GM18505 (cell line): ENCODE measurements around the gene PIP5KL1.

ENCODE experiments used
- ATAC-seq: cut with Tn5 transposase; IDR thresholded peaks from one replicate; pipeline ENCODE4 v1.9.1; 2021; ENCODE audit not compliant: unreplicated experiment
- POLR2A ChIP-seq: IDR thresholded peaks from 4 replicates; pipeline ENCODE4 v1.6.1; 2011; ENCODE audit warnings: borderline replicate concordance; ENCODE audit not compliant: insufficient read depth, insufficient read length; ENCODE audit errors: extremely low read depth

PIP5KL1 gene

DNA sequence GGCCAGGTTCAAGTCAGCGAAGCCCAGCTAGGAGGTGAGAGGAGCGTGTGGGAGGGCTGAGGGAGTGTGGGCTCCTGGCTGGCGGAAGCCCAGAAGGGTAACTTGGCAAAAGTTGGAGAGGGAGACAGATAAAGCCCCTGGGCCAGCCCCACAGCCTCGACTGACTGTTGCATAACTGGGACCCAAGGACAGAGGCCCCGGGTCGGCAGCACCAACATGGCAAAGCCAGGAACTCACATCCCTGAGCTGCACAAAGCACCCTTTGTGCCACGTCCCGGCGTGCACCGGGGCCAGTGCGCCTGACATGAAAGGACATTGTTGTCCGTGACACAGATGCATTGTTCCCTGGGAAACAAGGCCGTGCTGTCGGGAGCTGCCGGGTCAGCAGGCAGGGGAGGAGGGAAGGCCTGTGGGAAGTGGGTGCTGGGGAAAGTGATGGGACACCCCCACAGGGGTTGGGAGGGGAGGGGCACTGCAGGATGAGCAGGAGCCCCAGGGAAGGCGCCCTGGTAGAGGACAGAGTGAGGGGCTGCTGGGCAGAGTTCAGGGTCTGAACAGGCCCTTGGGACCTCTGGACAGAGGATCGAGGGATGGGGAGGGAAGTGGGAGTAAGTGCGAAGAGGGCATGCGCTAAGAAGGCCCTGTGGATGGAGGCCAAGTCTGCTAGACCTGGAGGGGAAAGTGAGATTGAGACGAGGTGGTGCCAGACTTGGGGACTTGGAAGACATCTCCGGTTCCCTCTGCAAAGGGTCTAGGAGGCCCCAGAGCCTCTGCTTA lies 20.1 kb upstream of the PIP5KL1 start:
- no peak for TF ChIP-seq POLR2A
- ATAC-seq, result no peak

- no peak for ATAC-seq
- no peak for TF ChIP-seq POLR2A
Observed at GRCh38 chr9:127949827-127950512, 19.4 kb upstream of the PIP5KL1 start.

DNA sequence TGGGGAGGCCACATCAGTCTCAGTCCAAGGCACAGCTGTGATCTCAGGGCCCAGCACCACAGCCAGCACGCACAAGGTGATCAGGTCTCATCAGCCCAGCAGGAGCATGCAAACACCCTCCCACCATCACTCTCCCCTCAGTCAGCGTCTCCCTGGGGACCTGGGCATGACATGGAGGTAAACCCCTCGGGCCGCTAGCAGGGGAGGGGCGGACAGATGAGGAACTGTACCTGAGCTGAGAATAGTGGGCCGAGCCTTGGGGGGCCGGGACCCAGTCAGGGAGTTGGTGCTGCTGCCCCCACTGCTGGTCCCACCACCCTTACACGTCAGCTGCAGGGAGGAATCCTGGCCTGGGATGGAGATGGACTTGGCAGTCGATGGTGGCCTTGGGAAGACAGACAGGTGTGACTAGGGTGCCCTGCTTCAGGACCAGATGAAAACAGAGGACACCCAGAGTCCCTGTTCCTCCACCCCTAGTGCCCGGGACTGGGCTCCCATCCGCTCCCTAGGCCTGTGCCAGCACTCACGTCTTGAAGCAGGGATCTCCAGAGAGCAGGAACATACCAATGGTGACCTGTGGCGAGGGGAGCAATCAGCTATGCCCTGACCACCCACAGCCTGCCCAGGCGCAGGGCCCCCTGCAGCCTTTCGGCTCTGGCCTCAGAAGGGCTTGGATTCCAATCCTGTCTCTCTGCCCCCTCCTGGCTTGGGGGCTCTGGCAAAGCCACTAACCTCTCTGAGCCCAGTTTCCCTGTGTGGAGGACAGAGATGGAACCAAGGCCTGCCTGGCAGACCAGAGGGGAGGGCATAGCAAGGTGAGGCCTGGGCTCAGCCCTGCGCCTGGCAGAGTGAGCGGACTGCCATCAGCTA lies 17.5 kb upstream of the PIP5KL1 start:
- ATAC-seq, result no peak
- TF ChIP-seq POLR2A, result no peak

DNA sequence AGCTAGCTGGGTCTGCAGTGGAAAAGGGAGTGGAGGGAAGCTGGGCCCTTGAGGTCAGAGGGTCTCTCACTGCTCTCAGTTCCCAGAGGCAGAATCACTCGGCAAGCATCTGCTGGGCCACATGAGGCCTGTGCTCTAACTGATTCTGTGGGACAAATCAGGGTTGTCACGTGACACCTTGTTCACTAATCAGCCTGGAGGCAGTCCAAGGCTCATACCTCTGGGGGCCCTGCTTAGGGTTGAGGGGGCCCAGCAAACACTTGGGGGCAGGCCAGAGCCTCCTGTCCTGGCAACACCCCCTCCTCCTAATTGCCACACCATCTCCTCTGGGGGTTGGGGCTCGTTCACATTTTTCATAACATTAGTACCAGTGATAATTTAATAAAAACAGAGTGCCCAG lies 16.2 kb upstream of the PIP5KL1 start:
- no peak for TF ChIP-seq POLR2A
- no peak for ATAC-seq

DNA sequence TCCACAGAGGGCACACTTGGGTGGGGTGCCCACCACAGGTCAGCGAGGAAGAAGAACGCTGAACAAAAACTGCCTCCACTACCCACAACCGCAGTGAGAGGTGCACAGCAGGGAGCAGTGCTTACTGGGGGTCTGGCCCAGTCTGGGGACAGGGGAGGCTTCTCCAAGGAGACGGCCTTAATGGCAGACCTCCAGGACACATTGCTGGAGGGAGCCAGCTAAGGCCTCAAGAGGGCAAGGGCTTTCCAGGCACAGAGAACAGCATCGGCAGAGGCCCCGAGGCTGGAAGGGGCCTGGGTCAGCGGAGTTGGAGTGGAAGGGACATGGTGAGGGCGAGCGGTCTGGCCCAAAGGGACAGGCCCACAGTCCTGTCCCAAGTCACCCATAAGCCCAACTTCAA lies 15.4 kb upstream of the PIP5KL1 start:
- no peak for TF ChIP-seq POLR2A
- no peak for ATAC-seq

DNA sequence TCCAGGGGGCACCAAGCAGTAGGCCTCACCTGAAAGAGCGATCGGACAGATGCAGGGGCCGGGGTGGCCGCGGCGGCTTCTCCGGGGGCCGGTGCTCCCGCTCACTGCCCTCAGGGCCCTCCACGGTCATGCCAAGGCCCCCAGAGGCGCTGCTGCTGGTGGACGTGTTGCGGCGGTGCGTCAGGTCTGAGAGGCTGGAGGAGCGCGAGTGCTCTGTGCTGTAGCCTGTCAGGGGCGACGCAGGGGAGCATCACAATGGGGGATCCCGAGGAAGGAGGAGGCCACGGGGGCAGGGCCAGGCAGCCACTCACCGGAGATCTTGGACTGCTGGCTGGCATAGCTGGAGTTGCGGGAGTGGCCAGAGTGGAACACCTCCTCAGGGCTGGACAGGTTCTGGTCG lies 14.8 kb upstream of the PIP5KL1 start:
- no peak for TF ChIP-seq POLR2A
- no peak for ATAC-seq

- TF ChIP-seq POLR2A, result no peak
- ATAC-seq, result no peak
Observed at GRCh38 chr9:127944586-127945218, 14.1 kb upstream of the PIP5KL1 start.

DNA sequence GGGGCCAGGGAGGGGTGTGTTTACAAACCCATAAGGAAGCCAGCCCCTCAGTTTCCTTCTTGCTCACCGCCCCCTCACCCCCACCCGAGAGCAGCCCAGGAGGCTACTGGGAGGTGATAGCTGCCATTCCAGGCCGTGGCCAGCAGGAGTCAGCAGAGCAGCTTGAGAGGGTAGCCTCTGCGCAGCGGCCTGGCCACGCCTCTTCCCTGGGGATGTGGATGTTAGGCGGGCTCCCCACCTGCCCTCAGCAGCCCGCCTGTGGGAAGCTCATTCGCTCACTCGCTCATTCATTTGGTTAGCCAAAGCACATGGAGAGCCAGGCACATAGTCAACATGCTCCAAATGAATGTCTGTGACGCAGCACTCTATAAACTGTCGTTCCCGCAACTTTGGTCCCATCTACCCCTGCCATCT lies 13.2 kb upstream of the PIP5KL1 start:
- ATAC-seq, result no peak

GRCh38 chr9:127943011-127943662 lies 12.6 kb upstream of the PIP5KL1 start:
- ATAC-seq, result no peak
- no peak for TF ChIP-seq POLR2A

More for the DNA sequence above, 13.2 kb upstream of the PIP5KL1 start:
- no peak for TF ChIP-seq POLR2A

DNA sequence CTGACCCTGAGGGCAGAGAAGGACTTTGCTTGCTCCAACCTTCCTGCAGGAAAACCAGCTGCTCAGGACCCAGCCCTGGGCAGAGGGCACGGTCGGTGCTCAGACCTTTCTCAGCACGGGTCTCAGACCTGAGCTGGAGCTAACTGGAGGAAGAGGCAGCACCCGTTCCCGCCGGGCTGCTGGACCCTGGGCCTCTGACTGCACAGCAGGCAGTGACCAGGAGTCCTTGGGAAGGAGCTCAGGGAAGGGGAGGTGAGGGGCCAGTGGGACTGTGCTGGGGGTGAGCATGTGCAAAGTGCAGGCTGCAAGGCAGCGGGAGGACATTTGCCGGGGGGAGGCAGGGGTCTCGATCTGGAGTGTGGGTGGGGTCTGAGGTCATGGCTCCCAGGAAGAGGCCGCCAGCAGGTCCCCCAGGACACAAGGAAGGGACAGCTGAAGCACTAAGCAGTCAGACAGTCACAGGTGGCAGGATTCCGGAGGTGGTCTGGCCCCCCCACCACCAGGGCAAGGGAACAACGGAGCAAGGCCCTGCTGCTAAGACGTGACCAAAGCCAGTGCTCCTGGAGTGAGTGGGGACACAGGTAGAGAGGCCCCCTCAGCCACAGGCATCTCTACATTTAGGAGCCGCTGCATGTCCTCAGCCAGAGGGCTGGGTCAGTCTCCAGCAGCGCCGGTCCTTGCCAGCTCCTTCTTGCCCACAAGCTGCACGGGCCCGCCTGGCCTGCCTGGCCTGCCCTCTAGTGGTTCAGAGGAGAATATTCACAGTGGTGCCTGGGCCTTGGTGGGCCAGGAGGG lies 11.8 kb upstream of the PIP5KL1 start:
- TF ChIP-seq POLR2A, result no peak
- ATAC-seq, result no peak

GRCh38 chr9:127941961-127942215 lies 11.3 kb upstream of the PIP5KL1 start:
- no peak for ATAC-seq
- no peak for TF ChIP-seq POLR2A
